K562 (cell line): Measurements from ENCODE around the gene CHKB. TPM values are rescaled to one million over a fixed set of nuclear protein-coding genes. Genes with fewer than 3 reads are reported as not detected.

Source experiments
- BRCA1 ChIP-seq, 2 experiments: fragments of 450-650 bp in 1 of 2; sonication (generic) in 1 of 2; formaldehyde crosslinking in 1 of 2; IDR thresholded peaks; 2 replicates each; pipeline versions ENCODE4 v1.5.0 to v1.6.1; 2017 to 2020; ENCODE audit warnings: mild to moderate bottlenecking in 1 of 2, missing genetic modification reagents in 1 of 2
- ELF1 ChIP-seq: fragments of 200-800 bp; sonication (Bioruptor generic); IDR thresholded peaks from 2 replicates; pipeline ENCODE4 v1.6.1; 2016; ENCODE audit warnings: missing genetic modification characterization, missing compliant biosample characterization
- ETV6 ChIP-seq, 3 experiments: fragments of 150-350 bp in 1 of 3; sonication (generic) in 1 of 3; formaldehyde crosslinking in 1 of 3; IDR thresholded peaks; 2 replicates each; pipeline versions ENCODE4 v1.6.1 to v1.8.0; 2014 to 2022; ENCODE audit warnings: borderline replicate concordance in 2 of 3, low read depth in 2 of 3, antibody characterized with exemption in 1 of 3, low read length in 1 of 3, mild to moderate bottlenecking in 1 of 3, missing genetic modification reagents in 1 of 3
- GTF2A2 ChIP-seq: IDR thresholded peaks from 2 replicates; pipeline ENCODE4 v1.6.1; 2016; ENCODE audit warnings: mild to moderate bottlenecking, missing genetic modification characterization, missing compliant biosample characterization
- HDAC2 ChIP-seq: fragments of 450-650 bp; IDR thresholded peaks from 2 replicates; pipeline ENCODE4 v1.6.1; 2016; ENCODE audit warnings: mild to moderate bottlenecking
- KAT7 ChIP-seq: sonication (generic); formaldehyde crosslinking; IDR thresholded peaks from 2 replicates; pipeline ENCODE4 v1.8.0; 2022; ENCODE audit warnings: missing genetic modification reagents, mild to moderate bottlenecking, borderline replicate concordance
- MBD2 ChIP-seq: sonication (generic); IDR thresholded peaks from 2 replicates; pipeline ENCODE4 v1.6.1; 2016; ENCODE audit warnings: low read depth, borderline replicate concordance
- NR3C1 ChIP-seq: sonication (generic); formaldehyde crosslinking; IDR thresholded peaks from 2 replicates; pipeline ENCODE4 v1.8.1; 2022; ENCODE audit warnings: missing genetic modification reagents
- SIN3A ChIP-seq, 2 experiments: fragments of 150-350 bp in 1 of 2; IDR thresholded peaks; 2 replicates each; pipeline ENCODE4 v1.6.1; 2011 to 2016; ENCODE audit warnings: borderline replicate concordance in 2 of 2, low read depth in 2 of 2, low read length in 2 of 2, mild to moderate bottlenecking in 2 of 2, moderate library complexity in 2 of 2; ENCODE audit not compliant: control insufficient read depth in 1 of 2
- SIN3B ChIP-seq: fragments of 450-650 bp; IDR thresholded peaks from 2 replicates; pipeline ENCODE4 v1.6.1; 2017; ENCODE audit warnings: low read depth, mild to moderate bottlenecking, moderate library complexity
- TEAD1 ChIP-seq, 2 experiments: fragments of 450-650 bp in 1 of 2; sonication (generic) in 1 of 2; formaldehyde crosslinking; IDR thresholded peaks; 2 replicates each; pipeline versions ENCODE4 v1.4.0 to v1.8.0; 2020 to 2022; ENCODE audit warnings: mild to moderate bottlenecking in 2 of 2, missing genetic modification reagents in 1 of 2
- ZNF184 ChIP-seq: sonication (generic); formaldehyde crosslinking; IDR thresholded peaks from 2 replicates; pipeline ENCODE4 v1.5.0; 2020; ENCODE audit warnings: missing genetic modification reagents
- ZNF197 ChIP-seq: fragments of 200-800 bp; sonication (Bioruptor generic); IDR thresholded peaks from 2 replicates; pipeline ENCODE4 v1.6.1; 2016; ENCODE audit warnings: low read depth, missing genetic modification characterization, missing compliant biosample characterization
- ZNF224 ChIP-seq: sonication (generic); formaldehyde crosslinking; IDR thresholded peaks from 2 replicates; pipeline ENCODE4 v1.8.0; 2022; ENCODE audit warnings: mild to moderate bottlenecking, missing genetic modification reagents
- ZNF644 ChIP-seq: fragments of 200-800 bp; sonication (Bioruptor generic); IDR thresholded peaks from 2 replicates; pipeline ENCODE4 v1.6.1; 2016; ENCODE audit warnings: low read depth, missing genetic modification characterization, missing compliant biosample characterization
- polyA plus RNA-seq, 8 experiments: library from polyadenylated mRNA; depleted of rRNA in 4 of 8; stranded (reverse) in 5 of 8; unstranded in 3 of 8; fragments of >200 nt; fragmentation: Nextera tagmentation in 2 of 8; fragmentation: Illumina TruSeq in 1 of 8; extraction: Ambion mirVana in 2 of 8; extraction: Trizol in 1 of 8; gene quantifications; 2 replicates each; pipeline versions ENCODE4 v1.2.1 to v1.2.3, GENCODE V29; 2011 to 2014; ENCODE audit warnings: inconsistent platforms in 1 of 8, missing spikeins in 1 of 8
- total RNA-seq, 7 experiments: library from RNA; depleted of rRNA in 6 of 7; stranded (reverse); fragments of >200 nt in 6 of 7; fragmentation: Illumina TruSeq in 2 of 7; extraction: Trizol in 2 of 7; gene quantifications; 2 replicates each; pipeline versions ENCODE4 v1.2.1 to v1.2.3, GENCODE V29; 2011 to 2021; ENCODE audit warnings: low replicate concordance in 1 of 7
- TF ChIP-seq, protein P1 (sequence below): sonication (generic); formaldehyde crosslinking; IDR thresholded peaks from 2 replicates; pipeline ENCODE4 v1.8.0; 2023; ENCODE audit warnings: missing genetic modification reagents, mild to moderate bottlenecking, borderline replicate concordance
- TF ChIP-seq, protein P2 (sequence below): fragments of 200-800 bp; sonication (Bioruptor generic); IDR thresholded peaks from 2 replicates; pipeline ENCODE4 v1.6.1; 2017; ENCODE audit warnings: missing genetic modification characterization, missing compliant biosample characterization

Gene CHKB
- total and polyA plus RNA-seq, 9 of the 15 experiments (the other 6 are each of a cell fraction or from before 2014, with no cell fraction given): 2.7 to 31.0 (median 11.0) TPM

DNA sequence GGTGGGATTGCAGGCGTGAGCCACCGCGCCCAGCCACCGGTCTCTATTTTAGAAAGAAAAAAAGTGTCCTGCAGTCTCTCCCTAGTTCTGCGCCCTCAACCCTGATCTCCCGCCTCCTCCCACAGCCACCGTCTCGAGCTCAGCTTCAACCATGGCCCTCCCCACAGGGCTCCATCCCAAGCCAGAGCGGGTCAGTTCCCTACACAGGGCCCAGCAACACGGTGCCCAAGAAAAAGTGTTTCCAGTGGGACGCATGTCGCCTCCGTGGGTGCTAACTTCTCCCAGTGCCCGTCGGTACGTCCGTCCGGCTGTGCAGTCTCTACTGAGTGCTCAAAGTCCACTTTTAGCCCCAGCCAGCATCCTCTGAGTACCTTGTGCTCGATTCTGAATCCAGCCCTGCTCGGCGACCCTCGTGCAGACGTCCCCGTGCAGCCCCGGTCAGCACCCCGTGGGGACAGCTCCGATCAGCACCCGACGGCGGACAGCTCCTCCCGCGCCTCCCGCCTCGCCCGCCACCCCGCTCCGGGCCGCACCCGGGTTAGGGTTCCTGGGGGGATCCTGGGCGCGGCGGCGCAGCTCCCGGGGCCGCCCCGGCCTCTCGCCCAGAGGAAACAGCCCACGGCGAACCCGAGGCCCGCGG is 17.3 kb upstream of the CHKB start (continued):
- TF ChIP-seq MBD2: no peak
- peak; percentile 80; the same call in 1 of the 2 replicates for TF ChIP-seq ZNF644 (tag)
- peak; percentile 63; the same call in 1 of the 2 replicates for TF ChIP-seq ZNF197 (CRISPR knock-in tag)
- peak; percentile 94; the same call in 1 of the 2 replicates for TF ChIP-seq ZNF224 (CRISPR knock-in tag)
- peak; percentile 99 for TF ChIP-seq NR3C1 (CRISPR knock-in tag)
- TF ChIP-seq ELF1: no peak
- peak; percentile 32; the same call in 1 of the 2 replicates for TF ChIP-seq HDAC2
- no peak for TF ChIP-seq BRCA1 (IDR thresholded peaks at IDR 0.05)
- TF ChIP-seq BRCA1 (CRISPR knock-in tag; IDR thresholded peaks at IDR 0.05): no peak
- TF ChIP-seq ETV6 (IDR thresholded peaks at IDR 0.05; ENCODE audit: borderline replicate concordance in 1 of 2, low read depth in 2 of 2, low read length in 1 of 2): no peak
- peak; percentile 93; the same call in 1 of the 2 replicates for TF ChIP-seq ETV6 (CRISPR knock-in tag; IDR thresholded peaks at IDR 0.05; ENCODE audit: borderline replicate concordance)
- peak; percentile 97 to 100 for TF ChIP-seq SIN3A (IDR thresholded peaks at IDR 0.05; ENCODE audit: borderline replicate concordance in 2 of 2, control insufficient read depth in 1 of 2, low read depth in 2 of 2, low read length in 2 of 2)
- TF ChIP-seq GTF2A2 (tag): no peak
- TF ChIP-seq, protein P1, sequence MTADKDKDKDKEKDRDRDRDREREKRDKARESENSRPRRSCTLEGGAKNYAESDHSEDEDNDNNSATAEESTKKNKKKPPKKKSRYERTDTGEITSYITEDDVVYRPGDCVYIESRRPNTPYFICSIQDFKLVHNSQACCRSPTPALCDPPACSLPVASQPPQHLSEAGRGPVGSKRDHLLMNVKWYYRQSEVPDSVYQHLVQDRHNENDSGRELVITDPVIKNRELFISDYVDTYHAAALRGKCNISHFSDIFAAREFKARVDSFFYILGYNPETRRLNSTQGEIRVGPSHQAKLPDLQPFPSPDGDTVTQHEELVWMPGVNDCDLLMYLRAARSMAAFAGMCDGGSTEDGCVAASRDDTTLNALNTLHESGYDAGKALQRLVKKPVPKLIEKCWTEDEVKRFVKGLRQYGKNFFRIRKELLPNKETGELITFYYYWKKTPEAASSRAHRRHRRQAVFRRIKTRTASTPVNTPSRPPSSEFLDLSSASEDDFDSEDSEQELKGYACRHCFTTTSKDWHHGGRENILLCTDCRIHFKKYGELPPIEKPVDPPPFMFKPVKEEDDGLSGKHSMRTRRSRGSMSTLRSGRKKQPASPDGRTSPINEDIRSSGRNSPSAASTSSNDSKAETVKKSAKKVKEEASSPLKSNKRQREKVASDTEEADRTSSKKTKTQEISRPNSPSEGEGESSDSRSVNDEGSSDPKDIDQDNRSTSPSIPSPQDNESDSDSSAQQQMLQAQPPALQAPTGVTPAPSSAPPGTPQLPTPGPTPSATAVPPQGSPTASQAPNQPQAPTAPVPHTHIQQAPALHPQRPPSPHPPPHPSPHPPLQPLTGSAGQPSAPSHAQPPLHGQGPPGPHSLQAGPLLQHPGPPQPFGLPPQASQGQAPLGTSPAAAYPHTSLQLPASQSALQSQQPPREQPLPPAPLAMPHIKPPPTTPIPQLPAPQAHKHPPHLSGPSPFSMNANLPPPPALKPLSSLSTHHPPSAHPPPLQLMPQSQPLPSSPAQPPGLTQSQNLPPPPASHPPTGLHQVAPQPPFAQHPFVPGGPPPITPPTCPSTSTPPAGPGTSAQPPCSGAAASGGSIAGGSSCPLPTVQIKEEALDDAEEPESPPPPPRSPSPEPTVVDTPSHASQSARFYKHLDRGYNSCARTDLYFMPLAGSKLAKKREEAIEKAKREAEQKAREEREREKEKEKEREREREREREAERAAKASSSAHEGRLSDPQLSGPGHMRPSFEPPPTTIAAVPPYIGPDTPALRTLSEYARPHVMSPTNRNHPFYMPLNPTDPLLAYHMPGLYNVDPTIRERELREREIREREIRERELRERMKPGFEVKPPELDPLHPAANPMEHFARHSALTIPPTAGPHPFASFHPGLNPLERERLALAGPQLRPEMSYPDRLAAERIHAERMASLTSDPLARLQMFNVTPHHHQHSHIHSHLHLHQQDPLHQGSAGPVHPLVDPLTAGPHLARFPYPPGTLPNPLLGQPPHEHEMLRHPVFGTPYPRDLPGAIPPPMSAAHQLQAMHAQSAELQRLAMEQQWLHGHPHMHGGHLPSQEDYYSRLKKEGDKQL (CRISPR knock-in tag): peak; percentile 79; the same call in 1 of the 2 replicates
- no peak for TF ChIP-seq SIN3B
- TF ChIP-seq TEAD1 (CRISPR knock-in tag; IDR thresholded peaks at IDR 0.05): peak in 1 of 2 experiments; percentile 86; a peak in 1 of 4 replicates
- peak; percentile 79; the same call in 1 of the 2 replicates for TF ChIP-seq ZNF184 (CRISPR knock-in tag)
- TF ChIP-seq, protein P2, sequence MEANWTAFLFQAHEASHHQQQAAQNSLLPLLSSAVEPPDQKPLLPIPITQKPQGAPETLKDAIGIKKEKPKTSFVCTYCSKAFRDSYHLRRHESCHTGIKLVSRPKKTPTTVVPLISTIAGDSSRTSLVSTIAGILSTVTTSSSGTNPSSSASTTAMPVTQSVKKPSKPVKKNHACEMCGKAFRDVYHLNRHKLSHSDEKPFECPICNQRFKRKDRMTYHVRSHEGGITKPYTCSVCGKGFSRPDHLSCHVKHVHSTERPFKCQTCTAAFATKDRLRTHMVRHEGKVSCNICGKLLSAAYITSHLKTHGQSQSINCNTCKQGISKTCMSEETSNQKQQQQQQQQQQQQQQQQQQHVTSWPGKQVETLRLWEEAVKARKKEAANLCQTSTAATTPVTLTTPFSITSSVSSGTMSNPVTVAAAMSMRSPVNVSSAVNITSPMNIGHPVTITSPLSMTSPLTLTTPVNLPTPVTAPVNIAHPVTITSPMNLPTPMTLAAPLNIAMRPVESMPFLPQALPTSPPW (CRISPR knock-in tag): peak; percentile 65
- TF ChIP-seq KAT7 (CRISPR knock-in tag): 0 out of 2 replicates have a peak, but pooled peaks have one; percentile 76
